Measurements from ENCODE around the gene FADS6.

The FADS6 gene, protein sequence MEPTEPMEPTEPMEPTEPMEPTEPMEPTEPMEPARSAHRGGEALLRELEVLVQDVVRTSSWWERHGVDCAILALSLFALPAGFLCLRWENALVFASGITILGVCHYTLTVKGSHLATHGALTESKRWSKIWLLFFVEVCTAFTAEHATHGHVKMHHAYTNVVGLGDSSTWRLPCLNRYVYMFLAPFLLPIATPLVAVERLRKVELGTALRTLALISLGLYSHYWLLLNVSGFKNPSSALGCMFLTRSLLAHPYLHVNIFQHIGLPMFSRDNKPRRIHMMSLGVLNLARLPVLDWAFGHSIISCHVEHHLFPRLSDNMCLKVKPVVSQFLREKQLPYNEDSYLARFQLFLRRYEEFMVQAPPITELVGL

DNA sequence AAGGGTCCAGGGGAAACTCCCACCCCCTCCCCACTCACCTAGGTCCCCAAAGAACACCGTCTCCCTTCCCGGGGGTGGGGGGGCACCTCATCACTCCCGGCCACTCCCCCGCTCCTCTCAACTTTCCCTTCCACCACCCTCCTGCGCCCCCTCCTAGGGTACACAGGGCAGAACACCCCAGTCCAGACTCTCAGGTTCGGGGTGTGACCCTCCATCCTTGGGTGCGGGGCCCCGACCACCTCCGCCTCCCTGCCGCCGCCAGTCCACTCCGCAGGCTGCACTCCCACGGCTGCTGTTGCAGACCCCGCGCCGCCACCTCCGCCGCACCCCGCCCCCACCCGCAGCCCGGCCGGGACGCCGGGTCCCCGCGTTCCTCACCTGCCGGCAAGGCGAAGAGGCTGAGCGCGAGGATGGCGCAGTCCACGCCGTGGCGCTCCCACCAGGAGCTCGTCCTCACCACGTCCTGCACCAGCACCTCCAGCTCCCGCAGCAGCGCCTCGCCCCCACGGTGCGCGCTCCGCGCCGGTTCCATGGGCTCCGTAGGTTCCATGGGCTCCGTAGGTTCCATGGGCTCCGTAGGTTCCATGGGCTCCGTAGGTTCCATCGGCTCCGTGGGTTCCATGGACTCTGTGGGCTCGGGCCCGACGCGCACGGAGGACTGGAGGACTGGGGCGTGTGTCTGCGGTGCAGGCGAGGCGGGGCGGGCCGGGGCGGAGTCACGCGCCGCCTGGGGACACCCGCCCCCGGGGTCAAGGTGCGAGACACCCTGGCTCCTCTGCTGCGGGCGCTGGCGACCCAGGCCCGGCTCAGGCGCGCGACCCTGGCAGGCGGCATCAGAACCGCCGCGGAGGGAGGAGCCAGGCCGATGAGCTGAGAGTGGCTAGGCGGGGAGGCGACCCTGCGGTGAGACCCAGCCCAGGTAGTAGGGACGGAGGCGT is at the start of gene FADS6:
Gene FADS6, minus strand, starts transcription at position 660 of the 938 bp plus-strand sequence. Its CDS starts 38 bp downstream, at position 622.
- no peak for DNase-seq (ENCODE audit: low read depth, low spot score)

DNA sequence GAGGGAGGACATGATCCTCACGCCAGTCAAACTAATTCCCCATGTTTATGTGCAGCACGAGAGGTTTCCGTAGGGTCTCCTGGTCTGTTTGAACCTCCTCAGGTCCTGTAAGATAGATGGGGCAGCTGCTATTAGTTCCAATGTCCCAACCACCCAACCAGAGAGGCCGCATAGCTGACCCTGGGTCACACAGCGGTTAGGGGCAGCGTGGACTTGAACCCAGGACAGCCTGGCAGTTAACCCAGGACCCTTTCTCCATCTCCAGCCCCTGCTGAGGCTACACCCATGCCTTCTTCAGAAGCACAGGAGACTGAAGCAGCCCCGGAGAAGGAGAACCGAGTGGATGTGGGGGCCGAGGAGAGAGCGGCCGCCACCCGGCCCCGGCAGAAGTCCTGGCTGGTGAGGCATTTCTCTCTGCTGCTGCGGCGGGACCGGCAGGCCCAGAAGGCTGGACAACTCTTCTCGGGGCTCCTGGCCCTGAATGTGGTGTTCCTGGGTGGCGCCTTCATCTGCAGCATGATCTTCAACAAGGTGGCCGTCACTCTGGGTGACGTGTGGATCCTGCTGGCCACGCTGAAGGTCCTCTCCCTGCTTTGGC is 47.8 kb upstream of the FADS6 start:
- no peak for DNase-seq (ENCODE audit: low read depth, low spot score)

DNA sequence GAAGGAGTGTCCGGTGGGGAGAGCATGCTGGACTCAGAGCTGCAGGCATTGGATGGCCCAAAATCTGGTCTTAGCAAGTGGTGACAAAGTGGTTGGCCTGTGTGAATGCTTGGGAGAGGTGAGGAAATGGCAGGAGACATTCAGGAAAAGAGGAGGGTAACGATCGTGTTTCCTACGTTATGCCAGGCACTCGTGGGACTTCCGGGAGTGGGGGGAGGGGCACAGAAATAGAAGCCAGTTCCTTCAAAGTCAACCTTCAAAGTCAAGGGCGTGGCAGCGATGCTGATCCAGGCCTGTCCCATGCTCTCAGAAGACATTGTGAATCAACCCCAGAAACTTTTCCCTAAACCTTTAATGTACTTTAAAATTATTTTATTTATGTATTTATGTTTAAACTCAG is 46.1 kb upstream of the FADS6 start:
- no peak for DNase-seq (ENCODE audit: low read depth, low spot score)

DNA sequence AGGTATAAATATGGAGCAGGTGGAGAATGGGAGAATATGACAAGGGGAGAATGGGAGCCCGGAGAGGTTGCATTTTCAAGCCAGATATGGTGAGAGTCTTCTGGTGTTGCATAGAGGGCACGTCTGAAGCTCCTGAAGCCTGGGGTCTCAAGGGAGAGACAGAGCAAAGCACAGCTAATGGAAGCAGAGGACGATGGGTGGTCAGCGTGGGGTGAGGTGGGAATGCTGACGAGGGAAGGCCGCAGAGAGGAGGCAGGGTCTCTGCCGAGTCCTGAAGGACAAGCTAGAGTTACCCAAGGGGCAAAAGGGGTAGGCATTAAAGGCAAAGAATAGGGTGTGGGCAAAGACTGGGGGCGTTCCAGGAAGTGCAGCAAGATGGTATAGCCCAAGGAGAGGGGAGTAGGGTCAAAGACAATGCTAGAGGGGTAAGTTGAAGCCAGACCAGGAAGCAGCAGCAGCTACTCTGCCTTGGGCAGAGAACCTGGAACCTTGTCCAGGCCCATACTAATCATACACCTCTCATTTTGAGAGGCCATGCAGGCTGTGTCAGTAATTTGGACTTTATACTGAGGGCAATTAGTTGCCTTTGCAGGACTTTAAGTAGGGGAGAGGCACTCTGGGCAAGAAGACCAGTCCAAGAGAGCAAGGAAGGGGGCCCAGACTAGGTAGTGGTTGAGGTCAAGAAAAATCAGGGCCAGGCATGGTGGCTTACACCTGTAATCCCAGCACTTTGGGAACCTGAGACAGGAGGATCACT is 44.9 kb upstream of the FADS6 start:
- DNase-seq (ENCODE audit: low read depth, low spot score): no peak

DNA sequence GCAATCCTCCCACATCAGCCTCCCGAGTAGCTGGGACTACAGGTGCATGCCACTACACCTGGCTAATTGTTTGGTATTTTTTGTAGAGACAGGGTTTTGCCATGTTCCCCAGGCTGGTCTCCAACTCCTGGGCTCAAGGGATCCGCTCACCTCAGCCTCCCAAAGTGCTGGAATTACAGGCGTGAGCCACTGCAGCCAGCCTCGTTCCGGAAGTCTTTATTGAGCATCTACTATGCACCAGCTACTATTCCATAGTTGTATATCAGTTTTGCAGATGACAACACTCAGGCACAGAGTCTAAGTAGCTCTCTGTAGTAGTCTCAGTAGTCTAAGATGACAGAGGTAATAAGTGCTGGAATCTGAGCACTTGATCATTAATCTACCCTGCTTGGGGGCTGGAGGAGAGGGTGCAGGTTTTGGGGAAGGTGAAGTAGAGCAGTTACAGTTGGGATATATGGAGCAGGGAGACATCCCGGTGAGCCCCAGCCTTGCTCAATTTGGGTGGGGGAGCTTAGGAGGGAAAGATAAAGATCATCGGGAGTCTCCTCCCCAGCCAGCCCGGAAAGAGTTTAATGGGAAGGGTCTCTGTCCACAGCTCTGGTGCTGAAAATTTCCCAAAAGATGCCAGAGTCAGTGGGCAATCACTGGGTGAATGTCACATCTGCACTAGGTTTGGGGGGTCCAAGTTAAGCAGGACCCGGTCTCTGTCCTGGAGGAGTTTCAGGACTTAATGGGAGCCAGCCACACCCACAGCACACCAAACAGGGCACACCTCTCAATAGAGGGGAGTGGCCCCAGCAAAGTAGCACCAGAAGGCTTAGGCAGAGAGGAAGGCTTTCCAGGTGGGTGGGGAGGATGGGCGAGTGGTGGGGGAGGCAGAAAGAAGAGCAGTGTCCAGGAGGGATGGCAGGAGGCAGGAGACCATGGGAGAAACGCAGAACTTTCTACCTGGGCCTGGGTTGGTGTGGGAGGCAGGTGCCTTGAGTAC is 43.9 kb upstream of the FADS6 start:
- no peak for DNase-seq (ENCODE audit: low read depth, low spot score)

DNA sequence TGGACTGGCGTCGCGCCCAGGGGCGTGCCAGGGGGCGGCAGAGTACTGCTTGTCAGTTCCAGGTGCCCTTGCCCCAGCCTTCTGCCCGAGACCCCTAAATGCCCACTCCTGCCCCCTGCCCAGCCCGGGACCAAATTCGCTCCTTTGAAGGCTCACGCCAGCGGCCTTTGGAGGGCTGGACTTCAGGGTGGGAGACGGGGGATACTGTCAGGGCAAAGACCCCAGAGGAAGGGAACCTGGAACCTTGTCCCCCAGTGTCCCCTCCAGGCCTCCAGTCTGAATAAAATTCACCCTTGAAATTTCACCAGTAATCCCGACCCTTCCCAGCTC is 43.0 kb upstream of the FADS6 start:
- DNase-seq (ENCODE audit: low read depth, low spot score): no peak

DNA sequence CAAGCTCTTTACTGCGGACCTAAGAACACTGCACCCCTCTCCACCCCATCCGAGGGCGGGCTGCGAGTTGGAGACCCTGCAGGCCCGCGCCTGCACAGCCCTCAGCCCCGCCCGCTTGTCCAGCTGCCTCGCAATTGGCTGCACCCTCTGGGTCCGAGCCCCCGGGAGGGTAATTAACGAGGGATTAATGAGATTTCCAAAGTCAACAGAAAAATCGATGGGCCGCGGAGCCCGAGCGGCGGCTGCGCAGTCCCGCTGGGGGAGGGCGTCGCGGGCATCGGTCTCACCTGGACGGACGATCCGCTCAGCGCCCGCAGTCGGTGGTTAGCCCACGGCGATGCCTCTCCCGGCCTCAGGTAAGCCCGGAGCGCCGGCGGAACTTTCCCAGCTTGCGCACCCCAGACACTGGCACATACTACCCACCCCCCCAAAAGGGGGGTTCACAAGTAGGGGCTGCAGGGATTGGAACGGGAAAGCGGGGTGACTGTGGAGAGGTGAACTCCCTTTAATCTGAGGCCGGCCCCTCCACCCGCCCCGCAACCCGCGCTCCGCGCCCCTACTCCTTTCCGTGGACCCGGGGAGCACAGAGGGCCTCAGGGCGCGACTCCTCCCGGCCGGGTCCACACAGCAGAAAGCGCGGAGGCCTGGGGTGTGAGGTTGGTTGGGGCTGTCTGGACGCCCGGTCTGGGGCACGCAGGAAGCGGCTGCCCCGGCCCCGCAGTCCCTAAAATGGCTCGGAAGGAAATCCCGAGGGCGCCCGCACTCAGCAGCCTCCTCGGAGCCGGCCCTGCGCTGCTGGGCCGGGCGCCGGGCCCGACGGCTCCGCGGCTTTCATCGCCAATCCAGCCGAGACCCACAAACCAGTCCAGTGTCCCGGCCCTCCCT is 42.4 kb upstream of the FADS6 start, which contains the start of gene OTOP3:
Gene OTOP3, plus strand, starts transcription at position 314 of the 885 bp plus-strand sequence. Its CDS starts 24 bp downstream, at position 338.
- no peak for DNase-seq (ENCODE audit: low read depth, low spot score)

DNA sequence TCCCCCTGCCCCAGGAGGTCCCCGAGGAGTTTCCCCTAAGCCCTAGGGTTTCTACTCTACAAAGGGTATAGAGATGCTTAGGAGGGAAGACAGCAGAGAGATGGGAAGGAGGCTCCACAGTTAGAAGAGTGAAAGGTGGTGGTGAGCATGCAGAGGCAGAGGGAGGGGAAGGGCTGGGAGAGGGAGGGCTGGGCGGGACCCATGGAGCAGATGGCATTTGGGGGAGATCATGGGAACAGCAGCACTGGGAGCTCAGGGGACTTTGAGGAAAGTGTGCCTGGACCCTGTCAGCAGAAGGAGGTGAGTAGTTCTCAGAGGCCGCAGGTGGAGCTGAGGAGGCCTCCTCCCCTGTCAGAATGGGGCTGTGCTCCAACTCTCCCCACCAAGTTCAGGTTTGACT is 41.6 kb upstream of the FADS6 start:
- no peak for DNase-seq (ENCODE audit: low read depth, low spot score)

DNA sequence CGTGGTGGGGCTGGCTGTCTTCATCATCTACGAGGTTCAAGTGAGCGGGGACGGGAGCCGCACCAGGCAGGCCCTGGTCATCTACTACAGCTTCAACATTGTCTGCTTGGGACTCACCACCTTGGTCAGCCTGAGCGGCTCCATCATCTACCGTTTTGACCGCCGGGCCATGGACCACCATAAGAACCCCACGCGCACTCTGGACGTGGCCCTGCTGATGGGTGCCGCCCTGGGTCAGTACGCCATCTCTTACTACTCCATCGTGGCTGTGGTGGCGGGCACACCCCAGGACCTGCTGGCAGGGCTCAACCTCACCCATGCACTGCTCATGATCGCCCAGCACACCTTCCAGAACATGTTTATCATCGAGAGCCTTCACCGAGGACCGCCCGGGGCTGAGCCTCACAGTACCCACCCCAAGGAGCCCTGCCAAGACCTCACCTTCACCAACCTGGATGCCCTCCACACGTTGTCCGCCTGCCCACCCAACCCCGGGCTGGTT is 37.2 kb upstream of the FADS6 start:
- DNase-seq (ENCODE audit: low read depth, low spot score): no peak

DNA sequence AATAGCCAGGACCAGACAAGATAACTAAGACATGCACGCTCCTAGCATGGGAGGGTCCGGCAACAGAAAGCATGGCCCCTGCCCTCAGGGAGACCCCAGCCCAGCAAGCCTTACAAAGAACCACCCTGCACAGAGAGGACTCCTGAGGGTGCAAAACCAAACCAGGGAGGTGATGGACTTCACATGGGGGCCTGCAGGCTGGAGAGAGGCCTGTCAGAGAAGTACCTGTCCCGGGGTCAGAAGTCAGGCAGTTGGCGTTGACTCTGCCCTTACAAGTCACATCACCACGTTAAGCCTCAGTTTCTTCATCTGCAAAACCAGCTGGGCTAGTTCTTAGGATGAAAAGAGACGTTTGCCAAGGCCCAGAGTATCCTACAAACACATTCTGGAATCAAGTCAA is 35.4 kb upstream of the FADS6 start:
- no peak for DNase-seq (ENCODE audit: low read depth, low spot score)

DNA sequence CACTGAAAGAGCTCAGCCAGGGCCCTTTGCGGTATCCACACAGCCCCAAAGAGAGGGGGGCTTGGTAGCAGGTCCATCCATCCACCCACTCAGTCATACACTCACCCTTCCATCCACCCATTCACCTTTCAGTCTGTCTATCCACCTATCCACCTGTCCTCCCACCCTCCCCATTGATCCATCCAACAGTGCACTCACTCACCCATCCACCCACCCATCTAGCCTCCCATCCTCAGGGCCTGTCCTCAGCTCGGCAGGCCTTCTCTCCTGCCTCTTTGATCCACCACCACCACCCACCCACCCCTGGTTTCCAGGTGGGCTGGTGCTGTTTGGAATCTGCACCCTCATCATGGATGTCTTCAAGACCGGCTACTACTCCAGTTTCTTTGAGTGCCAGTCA is 31.8 kb upstream of the FADS6 start:
- DNase-seq (ENCODE audit: low read depth, low spot score): no peak

DNA sequence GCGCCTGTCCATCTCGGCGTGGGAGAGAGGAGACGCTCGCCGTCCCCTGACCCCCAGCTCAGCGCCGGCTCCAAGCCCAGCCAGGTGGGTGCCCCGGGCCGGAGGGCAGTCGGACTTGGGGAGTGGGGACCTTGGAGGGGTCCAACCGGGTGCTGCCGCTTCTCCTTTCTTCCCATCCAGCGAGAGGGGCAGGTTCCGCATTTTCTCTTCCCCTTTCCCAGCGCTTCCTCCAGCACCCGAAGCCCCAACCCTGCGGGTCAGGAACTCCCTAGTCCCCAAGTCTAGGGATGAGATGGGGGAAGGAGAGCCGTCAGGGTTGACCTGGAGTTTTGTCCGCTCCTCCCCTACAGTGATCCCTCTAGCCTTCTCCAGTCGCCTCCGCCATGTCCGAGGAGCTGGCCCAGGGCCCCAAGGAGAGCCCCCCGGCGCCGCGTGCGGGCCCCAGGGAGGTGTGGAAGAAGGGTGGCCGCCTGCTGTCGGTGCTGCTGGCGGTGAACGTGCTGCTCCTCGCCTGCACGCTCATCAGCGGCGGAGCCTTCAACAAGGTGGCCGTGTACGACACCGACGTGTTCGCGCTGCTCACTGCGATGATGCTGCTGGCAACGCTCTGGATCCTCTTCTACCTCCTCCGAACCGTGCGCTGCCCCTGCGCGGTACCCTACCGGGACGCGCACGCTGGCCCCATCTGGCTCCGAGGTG is 31.0 kb upstream of the FADS6 start, which contains the start of gene OTOP2:
Gene OTOP2, plus strand, starts transcription at position 24 of the 699 bp plus-strand sequence. Its CDS starts 360 bp downstream, at position 384.
- DNase-seq (ENCODE audit: low read depth, low spot score): no peak

DNA sequence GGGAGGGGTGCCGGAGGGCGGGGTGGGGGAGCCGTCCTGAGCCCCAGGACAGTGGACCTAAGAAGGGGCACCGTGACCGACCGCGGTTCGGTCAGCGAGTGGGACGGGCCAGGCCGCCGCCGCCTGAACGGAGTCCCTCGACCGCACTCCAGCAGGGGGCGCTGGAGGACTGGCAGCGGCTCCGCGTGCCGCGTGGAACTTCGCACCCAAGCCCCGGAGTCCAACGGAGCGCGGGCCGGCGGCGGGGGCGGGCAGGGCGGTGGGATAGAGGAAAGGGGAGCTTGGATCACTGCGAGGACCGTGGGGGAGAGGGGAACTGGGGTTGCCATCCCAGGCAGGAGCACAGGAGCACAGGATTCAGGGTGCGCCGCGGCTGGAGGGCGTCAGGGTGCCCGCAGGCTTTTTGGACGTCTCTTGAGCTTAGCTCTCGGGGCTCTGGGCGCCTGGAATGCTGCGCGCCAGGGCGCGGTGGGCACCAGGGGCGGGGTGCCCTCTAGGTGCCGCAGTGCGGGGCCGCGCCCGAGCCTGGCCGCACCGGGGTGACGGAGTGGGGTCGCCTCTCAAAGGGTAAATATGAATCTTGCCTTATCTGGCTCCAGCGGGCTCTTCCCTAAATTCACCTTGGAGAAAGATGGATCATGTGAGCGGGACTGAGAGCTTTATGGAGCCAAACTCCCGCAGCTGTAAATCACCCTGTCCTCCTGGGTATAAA is 30.3 kb upstream of the FADS6 start:
- DNase-seq (ENCODE audit: low read depth, low spot score): peak; percentile 34

DNA sequence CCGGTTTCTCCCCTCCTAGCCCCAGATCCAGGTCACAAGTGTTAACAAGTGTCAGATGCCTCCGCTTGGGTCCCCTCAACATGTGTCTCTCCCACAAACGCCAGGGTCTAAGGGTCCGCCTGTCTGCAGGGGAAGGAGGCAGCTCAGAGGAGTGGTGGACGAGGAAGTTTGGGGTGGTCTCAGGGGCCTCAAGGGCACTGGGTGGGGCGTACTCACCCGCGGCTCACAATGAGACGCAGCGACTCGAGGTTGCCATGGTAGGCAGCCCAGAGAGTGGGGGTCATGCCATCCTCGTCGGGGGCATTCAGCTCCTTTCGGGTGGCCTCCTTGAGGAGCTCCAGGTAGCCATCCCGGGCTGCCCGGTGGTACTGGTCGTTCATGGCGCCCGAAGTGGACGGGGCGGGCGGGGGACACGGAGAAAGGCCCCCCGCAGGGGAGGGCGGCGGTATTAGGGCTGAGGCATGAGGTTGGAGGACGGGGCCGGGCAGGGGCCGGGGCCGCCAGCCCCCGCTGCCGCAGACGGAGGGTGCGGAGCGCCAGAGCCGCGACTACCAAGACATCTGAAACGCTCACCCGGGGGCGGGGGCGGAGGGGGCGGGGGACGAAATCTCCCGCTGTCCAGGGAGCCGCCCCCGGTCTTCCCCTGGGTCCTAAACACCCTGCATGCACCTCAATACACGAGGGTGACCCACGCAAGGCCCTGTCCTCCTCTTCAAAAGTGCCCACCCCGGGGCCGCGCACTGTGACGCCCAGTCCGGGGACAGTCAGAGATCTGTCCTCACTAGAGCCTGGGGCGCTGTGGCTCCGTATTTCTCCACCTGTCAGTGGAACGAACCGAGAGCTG is 29.5 kb upstream of the FADS6 start, which contains the start of gene USH1G:
Gene USH1G, minus strand, starts transcription at position 562 of the 844 bp plus-strand sequence. Its CDS starts 182 bp downstream, at position 380.
- no peak for DNase-seq (ENCODE audit: low read depth, low spot score)

DNA sequence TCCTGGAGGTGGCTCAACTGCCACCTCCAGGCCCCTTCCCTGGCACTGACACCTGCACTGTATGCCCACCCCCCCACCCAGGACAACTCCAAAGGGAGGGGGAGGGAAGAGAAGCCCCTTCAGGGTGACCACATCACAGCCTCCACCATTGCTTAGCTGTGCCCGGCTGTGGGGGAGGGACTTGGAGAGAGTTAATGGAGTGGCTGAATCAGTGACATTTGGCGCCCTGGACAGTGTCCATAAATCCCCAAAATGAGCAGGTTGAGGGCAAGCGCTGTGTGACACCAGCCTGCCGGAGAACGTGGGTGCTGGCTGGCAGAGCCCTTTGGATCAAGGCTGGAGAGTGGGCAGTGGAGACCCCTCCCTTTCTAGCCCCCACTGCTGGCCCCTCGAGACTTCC is 28.7 kb upstream of the FADS6 start:
- DNase-seq (ENCODE audit: low read depth, low spot score): no peak

DNA sequence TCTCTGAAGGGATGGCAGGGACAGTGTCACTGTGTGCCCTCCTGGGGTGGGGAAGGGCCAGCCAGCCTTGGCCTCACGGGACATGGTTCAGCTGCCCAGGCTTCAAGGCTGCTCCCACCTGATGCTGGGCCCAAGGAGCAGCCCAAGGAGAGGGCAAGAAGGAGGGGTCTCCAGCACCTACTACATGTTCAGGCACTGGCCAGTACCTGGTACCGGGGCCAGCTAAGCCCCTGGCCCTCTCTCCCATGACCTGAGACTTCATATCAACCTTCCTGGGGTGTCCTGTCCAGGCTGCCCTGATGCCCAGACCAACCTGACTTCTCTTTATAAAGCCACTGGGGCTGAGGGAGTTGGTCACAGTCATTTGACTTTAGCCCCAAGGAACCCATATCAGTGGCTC is 28.3 kb upstream of the FADS6 start:
- no peak for DNase-seq (ENCODE audit: low read depth, low spot score)

Data from ELF-1 (cell line).